Stomach (tissue), 4 donors: ENCODE data around the gene MIP.
A peak's percentile ranks its signal among the peaks of the same experiment; 100 is the strongest.

Experiments used
- CTCF ChIP-seq, 7 experiments: fragments of 450-650 bp in 4 of 7; fragments of 200-600 bp in 3 of 7; sonication (generic) in 3 of 7; IDR thresholded peaks; one replicate each; pipeline ENCODE4 v1.5.1; 2016 to 2019; ENCODE audit warnings: antibody characterized with exemption in 7 of 7, control low read depth in 2 of 7, mild to moderate bottlenecking in 1 of 7
- POLR2A ChIP-seq, 4 donors: fragments of 450-650 bp; IDR thresholded peaks; one replicate each; pipeline ENCODE4 v1.6.1; 2016; ENCODE audit warnings: antibody characterized with exemption in 4 of 4, control low read depth in 2 of 4, mild to moderate bottlenecking in 1 of 4, moderate library complexity in 1 of 4

- TF ChIP-seq CTCF (IDR thresholded peaks at IDR 0.05) (peak in 3 of 7 experiments; percentile 11 to 54 (median 39)), POLR2A (IDR thresholded peaks at IDR 0.05) (peak in 2 of 4 donors; percentile 49 to 67)
Measured at GRCh38 chr12:56468216-56469006, 14.0 kb upstream of the MIP start, which contains the start of gene SPRYD4.
